NCI-H446 treated with DMSO at 0.1 percent for 48 hours (cell line): ENCODE results near the gene PRDX6.
"Not testable (repeated sequence)": the region's sequence is repeated elsewhere in the genome, so short reads cannot be mapped to it uniquely, and the experiment has no call there.

Experiments
- DNase-seq: peaks from one replicate; lab custom pipeline; 2025; lab: John Stamatoyannopoulos, UW

PRDX6 gene

DNA sequence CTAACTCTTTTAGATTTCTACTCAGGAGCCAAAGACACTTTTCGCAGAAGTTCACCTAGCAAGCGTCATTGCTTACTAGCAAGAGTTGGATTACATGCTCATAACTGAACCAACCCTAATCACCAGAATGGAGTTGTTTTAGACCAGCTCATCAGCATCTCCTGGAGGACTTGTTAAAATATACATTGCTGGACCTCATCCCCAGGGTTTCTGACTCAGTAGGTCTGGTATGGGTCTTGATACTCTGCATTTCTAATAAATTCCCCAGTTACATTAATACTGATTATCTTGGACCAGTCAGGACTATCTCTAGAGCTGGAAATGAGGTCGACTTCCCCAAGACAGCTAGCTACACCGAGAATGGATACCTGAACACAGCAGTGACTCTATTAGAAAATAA is 9.7 kb upstream of the PRDX6 start:
- DNase-seq = no peak

GRCh38 chr1:173469656-173470055 is 7.5 kb upstream of the PRDX6 start:
- no peak for DNase-seq

GRCh38 chr1:173470608-173471007 is 6.5 kb upstream of the PRDX6 start:
- no peak for DNase-seq

- DNase-seq = no peak
Measured at GRCh38 chr1:173473599-173474011, 3.5 kb upstream of the PRDX6 start.

DNA sequence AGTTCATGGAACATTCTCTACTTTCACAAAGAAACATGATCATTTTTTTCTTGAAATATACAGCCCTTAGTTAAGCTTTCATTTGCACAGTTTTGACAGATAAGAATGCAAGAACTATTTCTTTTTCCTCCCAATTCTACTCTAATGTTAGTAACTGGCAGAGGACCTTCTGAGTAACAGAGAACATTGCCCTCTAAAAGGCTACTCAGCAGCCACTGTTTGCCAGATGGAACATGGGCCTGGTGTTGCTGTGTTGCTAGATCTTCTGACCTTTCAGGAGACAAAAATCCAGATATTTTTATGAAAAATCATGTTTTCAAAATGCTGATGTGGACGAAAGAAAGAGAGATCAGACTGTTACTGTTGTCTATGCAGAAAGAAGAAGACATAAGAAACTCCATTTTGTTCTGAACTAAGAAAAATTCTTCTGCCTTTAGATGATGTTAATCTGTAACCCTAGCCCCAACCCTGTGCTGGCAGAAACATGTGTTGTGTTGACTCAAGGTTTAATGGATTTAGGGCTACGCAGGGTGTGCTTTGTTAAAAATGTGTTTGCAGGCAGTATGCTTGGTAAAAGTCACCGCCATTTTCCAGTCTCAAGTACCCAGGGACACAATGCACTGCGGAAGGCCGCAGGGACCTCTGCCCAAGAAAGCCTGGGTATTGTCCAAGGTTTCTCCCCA is 2.9 kb upstream of the PRDX6 start:
- no peak for DNase-seq

- DNase-seq = not testable (repeated sequence)
Measured at GRCh38 chr1:173474780-173475421, 2.2 kb upstream of the PRDX6 start.

- DNase-seq = no peak
Measured at GRCh38 chr1:173475564-173476196, 1.5 kb upstream of the PRDX6 start.

- no peak for DNase-seq
Measured at GRCh38 chr1:173476197-173476664, 904 bp upstream of the PRDX6 start.

DNA sequence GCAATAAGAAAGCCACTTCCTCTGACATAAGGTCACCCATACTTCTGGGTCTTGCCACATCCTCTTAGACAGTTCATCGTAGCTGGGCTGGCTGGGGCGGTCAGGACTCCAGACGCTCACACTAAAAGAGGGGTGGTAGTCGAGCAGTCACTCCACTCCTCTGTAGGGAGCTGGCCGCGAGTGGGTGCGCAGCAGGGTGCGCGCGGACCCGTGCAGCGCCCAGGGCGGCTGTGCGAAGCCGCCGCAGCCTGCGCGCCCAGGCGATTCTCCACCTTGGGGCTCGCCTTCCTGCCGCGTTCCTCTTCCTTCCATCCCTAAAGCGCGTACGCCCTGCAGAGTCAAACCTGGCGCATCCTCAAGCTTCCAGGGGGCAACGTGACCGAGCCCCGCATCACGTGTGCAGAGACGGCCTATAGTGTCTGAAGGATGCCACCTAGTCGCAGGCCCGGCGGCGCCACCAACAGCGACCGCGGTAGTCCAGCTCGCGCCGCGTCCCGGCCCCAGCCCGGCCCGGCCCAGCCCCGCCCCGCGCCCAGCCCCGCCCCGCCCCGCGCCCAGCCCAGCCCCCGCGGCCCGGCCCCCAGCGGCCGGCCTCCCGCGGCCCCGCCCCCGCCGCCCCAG is 360 bp upstream of the PRDX6 start:
- DNase-seq = peak; percentile 87

- DNase-seq = no peak
Measured at GRCh38 chr1:173478094-173478674, 1.0 kb downstream of the PRDX6 start.

DNA sequence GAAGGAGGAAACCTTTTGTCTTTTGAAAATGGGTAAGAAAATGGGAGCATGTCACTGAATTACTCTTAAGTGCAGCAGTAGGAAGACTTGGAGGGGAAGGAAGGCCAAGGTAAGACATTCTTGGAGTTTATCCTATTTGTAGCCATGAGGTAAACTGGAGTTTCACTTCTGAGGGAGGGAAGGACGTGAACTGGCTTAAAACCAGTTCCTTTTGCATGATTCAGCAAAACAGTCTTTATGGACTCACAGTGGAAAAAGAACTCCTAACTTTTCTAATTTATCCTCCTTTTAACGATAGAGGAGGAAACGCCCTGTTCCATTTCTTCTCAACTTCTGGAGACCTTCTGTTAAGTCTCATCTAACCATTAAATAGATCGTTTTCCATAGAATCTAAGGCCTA is 2.5 kb downstream of the PRDX6 start:
- DNase-seq = no peak

DNA sequence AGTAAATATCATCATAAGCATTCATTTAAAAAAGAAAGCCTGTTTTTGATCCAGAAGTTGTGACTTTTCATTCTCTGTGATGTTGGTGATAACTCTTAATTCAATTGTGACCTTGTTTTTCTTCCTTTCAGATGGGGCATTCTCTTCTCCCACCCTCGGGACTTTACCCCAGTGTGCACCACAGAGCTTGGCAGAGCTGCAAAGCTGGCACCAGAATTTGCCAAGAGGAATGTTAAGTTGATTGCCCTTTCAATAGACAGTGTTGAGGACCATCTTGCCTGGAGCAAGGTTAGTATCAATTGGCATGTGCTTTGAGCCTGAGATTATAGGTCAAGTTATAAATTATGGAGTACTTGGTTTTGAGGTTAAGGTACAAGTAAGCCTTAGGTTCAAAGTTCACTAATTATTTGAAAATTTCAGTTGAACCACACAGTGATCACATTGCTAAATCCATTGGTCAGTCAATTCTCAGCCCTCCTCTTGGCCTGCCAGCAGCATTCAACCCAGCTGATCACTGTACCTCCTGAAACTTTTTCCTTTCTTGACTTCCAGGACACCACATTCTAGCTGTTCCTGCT is 4.1 kb downstream of the PRDX6 start:
- no peak for DNase-seq

DNA sequence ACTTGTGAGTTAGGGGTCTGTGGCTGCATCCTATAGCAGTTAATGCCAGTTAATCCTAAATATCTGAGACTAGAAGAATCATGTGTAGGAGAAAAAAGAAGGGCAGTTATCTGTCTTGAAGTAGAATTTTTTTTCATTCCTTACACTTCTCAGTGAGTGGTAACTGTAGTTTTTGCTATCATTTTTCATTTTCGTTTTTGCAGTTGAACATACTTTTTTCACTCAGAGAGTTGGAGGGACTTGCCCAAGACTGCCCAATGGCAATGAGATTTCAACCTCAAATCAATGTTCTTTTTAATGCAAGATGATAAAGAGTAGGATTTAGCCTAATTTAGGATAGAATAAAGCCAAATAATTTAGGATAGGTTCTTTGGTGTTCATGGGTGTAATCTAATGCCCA is 5.5 kb downstream of the PRDX6 start:
- no peak for DNase-seq

GRCh38 chr1:173484276-173484675 is 7.1 kb downstream of the PRDX6 start:
- no peak for DNase-seq

DNA sequence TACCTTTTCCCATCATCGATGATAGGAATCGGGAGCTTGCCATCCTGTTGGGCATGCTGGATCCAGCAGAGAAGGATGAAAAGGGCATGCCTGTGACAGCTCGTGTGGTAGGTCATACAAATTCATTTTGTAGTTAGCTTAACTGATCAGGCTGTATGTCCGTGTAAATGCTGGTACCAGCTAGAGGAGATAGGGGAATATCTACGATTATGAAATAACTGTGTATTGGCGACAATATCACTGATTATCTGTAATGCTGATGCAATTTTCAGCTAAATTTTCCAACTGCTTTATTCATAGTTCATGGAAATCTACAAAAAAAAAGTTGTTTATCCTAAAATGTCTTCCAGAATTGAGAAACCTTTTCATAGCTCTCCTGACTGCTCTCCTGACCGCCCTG is 8.3 kb downstream of the PRDX6 start:
- DNase-seq = no peak

GRCh38 chr1:173488001-173488400 is 10.9 kb downstream of the PRDX6 start:
- DNase-seq = no peak

DNA sequence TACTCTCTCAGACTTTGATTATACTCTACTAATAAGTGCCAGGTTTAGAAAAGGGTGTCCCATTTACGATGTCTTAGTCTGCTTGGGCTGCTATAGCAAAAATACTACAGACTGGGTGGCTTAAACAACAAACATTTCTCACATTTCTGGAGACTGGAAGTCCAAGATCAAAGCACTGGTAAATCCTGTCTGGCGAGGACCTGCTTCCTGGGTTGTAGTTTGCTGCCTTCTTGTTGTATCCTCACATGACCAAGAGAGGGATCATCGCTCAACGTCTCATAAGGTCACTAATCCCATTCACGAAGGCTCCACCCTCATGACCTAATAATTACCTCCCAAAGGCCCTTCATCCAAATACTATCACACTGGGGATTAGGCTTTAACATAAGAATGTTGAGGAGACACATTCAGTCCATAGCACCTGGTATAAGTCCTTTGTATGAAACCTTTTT is 12.0 kb downstream of the PRDX6 start:
- DNase-seq = no peak

DNA sequence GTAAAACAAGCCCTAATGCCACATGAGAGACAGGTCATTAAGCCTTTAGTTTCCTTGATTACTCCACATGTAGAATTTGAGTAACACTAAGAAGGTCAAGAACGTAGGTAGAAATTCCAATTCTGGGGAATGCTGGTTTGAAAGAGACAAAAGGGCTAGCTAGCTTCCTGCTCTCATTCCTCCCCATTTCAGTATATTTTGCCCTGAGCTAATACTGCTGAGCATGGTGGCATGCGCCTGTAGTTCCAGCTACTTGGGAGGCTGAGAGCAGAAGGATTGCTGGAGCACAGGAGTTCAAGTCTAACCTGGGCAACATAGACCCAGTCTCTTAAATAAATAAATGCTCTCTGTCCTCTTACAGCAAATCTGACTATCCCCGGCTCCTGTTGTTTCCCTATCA is 12.8 kb downstream of the PRDX6 start:
- no peak for DNase-seq

DNA sequence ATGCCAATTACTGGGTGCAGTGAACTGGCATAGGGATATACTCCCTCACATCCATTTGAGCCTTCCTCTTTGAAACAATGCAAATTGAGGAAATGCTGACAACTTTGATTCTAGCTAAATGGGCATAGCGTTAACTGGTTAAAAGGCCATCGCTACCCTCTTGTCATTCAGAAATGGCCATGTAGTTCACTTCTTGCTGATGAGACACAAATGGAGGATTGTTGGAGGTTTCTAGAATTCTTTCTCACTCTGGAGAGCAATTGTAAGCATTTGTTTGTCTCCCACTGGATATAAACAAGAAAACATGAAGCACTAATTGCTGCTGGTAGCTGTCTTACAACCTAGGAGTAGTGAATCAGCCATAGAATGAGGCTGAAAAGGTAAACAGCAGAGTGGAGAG is 14.4 kb downstream of the PRDX6 start:
- DNase-seq = no peak

GRCh38 chr1:173493125-173493524 is 16.0 kb downstream of the PRDX6 start:
- DNase-seq = not testable (repeated sequence)

- no peak for DNase-seq
Measured at GRCh38 chr1:173495609-173496267, 18.6 kb downstream of the PRDX6 start.
